GM12891 (cell line): Measurements from ENCODE around the gene FMN1.

ENCODE experiments used
- POLR2A ChIP-seq: IDR thresholded peaks from 2 replicates; pipeline ENCODE4 v1.6.1; 2011; ENCODE audit warnings: low read depth, low read length, control low read depth
- POLR2AphosphoS5 ChIP-seq: IDR thresholded peaks from 2 replicates; pipeline ENCODE4 v1.6.1; 2011; ENCODE audit warnings: low read depth, low read length, control low read depth
- TAF1 ChIP-seq: IDR thresholded peaks from 2 replicates; pipeline ENCODE4 v1.6.1; 2011; ENCODE audit warnings: low read depth, low read length, control low read depth

DNA sequence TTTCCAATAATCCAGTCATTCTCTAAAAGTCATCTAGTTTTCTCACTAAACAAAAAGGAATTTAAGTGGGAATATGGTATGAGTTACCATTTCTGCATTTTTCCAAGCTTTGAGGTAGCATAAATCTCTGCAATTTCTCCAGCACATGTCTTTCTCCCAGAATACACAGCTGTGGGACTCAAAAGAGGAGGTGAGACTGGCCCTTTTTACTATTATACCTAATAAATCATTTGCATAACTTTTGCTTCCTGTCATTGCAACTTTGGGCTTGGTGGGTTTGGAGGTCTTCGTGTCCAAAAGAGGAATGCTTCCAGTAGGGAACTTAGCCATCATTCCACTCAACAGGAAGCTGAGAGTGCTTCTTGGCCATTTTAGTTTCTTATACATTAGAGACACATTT lies 94.8 kb downstream of the FMN1 start:
- TF ChIP-seq POLR2A (no peak), POLR2AphosphoS5 (no peak), TAF1 (no peak)
